NCI-H1417 (cell line): ENCODE data around the gene GPR179.

Experiments
- DNase-seq, 3 experiments: peaks; one replicate each; lab custom pipeline; 2025; lab: John Stamatoyannopoulos, UW

The GPR179 gene, protein sequence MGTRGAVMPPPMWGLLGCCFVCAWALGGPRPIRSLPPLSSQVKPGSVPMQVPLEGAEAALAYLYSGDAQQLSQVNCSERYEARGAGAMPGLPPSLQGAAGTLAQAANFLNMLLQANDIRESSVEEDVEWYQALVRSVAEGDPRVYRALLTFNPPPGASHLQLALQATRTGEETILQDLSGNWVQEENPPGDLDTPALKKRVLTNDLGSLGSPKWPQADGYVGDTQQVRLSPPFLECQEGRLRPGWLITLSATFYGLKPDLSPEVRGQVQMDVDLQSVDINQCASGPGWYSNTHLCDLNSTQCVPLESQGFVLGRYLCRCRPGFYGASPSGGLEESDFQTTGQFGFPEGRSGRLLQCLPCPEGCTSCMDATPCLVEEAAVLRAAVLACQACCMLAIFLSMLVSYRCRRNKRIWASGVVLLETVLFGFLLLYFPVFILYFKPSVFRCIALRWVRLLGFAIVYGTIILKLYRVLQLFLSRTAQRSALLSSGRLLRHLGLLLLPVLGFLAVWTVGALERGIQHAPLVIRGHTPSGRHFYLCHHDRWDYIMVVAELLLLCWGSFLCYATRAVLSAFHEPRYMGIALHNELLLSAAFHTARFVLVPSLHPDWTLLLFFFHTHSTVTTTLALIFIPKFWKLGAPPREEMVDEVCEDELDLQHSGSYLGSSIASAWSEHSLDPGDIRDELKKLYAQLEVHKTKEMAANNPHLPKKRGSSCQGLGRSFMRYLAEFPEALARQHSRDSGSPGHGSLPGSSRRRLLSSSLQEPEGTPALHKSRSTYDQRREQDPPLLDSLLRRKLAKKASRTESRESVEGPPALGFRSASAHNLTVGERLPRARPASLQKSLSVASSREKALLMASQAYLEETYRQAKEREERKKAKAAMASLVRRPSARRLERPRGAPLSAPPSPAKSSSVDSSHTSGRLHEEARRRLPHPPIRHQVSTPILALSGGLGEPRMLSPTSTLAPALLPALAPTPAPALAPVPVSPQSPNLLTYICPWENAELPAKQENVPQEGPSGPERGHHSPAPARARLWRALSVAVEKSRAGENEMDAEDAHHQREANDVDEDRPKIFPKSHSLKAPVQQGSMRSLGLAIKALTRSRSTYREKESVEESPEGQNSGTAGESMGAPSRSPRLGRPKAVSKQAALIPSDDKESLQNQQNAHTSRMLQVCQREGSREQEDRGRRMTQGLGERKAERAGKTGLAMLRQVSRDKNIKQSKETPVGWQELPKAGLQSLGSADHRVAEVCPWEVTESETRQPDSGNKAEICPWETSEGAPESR (N-terminal part only)

DNA sequence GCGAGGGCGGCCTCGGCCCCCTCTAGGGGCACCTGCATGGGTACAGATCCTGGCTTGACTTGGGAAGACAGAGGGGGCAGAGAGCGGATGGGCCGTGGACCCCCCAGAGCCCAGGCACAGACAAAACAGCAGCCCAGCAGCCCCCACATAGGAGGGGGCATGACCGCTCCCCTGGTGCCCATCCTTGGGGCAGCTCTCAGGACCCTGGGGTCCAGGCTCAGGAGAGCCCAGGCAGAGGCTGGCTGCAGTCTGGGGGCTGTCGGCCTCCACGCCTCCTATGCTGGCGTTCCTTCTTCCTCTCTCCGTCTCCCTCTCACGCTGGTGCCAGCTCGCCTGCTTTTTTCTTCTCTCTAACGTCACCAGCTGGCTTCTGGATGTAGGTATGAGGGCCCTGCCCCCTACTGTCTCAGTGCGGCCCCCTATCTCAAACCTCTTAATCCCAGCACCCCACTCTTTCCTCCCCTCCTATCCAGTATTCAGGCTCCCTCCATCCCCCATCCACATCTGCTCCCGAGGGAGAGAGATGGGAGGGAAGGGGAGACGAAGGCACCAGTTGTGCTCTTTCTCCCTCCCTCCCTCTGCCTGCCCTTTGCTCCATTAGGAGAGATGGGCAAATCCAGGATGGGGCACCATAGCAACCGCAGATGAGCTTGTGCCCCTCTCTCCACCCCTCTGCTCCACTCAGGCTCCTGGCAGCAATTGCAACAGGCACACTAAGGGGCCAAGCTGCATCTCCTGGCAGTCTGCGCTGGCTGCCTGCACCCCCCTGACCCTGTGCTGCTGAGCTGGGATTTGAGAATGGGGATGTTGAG is at the start of gene GPR179:
Gene GPR179 (minus strand): TSS at position 349 of the 812 bp plus-strand sequence. CDS start 167 bp downstream, at position 182.
- DNase-seq, result peak in 2 of 3 experiments; percentile 50 to 83

DNA sequence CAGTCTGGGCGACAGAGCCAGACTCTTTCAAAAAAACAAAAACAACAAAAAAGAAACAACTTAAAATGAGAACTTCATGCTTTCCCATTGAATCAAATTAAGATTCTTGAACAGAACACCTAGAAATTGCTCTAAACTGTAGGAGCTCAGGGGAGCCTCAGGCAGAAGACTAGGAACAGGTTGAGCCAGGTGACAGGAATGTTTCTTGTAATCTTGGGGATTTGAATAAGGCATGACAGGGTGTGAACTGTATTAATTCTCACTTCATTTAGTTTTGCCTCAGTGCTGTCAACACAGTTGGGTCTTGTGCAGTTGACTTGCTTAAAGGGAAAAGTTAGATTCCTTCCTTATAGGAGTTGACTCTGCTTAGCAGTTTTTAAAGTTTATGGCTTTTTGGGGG is 35.7 kb upstream of the GPR179 start:
- no peak for DNase-seq

DNA sequence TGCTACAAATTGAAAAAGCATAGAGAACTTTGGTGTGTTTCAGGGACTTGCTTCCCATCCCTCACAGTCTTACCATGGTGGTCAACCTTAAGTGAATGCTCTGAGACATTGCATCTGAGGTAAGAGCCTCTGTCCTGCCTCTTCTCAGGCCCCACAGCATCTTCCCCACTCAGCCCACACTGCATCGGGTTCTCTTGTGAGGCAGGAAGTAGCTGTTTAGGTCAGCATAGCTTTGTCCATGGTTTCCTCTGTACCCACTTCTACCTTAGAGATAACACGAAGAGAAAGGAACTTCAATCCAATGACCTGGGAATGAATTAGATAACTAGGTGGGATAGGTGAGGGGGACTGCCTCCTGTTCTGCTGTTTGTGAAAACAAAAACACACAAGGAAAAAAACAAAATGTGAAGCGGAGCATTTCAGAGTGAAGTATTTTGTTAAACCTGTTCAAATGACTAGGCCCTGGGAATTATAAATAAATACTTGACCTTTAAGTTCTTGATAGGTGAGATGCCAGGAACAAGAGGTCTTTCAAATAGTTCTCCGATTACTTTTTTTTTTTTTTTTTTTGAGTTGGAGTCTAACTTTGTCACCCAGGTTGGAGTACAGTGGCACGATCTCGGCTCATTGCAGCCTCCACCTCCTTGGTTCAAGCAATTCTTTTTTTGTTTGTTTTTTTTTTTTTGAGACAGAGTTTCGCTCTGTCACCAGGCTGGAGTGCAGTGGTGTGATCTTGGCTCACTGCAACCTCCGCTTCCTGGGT is 25.5 kb upstream of the GPR179 start:
- DNase-seq, result no peak

DNA sequence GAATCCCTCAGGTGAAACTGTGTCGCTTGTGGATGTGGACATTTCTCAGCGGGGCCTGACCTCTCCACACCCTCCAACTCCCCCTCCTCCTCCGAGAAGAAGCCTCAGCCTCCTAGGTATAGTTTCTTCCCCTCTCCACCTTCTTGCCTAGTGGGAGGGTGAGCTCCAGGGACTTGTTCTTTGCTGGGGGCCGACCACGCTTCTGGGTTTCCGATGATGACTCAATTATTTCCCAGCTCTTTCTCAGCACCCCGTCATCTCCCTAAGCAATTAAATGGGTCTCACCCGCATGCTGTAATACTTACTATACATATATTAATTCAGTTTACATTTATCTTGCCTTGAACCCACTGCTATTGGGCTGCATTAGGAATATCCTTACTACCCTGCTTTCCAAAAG is 21.0 kb upstream of the GPR179 start:
- no peak for DNase-seq

DNA sequence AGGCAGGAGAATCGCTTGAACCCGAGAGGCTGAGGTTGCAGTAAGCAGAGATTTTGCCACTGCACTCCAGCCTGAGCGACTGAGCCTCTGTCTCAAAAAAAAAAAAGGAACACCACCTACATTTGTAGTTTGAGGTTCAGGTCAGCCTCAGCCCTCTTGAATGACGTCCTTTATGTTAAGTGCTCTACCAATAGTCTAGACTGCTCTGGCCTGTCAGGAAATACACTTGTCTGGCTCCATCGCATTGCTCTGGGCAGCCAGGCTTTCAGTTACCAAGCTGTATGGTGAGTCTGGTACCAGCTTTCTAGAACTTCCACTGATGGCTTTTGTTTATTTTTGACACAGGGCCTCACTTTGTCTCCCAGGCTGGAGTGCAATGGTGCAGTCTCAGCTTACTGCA is 19.3 kb upstream of the GPR179 start:
- no peak for DNase-seq

DNA sequence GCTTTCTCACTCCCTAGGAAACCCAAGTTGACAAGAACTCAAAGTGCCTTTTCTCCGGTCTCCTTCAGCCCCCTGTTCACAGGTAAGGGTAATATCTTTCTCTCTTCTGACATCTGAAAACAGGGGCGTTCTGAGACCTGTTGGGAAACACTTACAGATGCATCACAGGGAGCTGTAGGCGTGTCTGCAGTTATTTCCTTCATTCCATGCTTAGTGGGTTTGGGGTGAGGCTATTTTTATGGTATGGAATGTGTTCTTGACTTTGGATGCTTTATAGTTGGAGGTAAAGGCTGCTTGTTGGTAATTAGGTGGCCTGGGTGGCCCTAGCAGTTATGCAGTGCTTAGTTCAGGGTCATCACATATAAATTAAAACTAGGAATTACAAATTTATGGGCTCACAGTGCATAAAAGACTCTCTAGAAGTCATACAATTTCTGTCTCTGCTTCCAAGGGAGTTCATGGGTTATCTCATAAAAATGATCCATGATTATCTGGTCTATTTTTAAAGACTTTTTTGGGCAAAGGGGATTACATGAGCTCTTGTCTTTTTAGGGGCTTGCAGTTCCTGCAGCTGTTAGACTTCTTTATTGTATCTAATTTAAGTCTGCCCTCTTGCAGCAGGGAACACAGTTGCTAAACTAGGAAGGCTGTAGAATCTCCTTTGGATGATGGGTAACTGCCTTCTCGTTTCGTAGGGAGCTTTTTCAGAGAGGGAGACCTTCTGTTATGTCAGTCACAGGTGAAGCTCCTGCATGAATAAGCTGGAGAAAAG is 18.1 kb upstream of the GPR179 start:
- DNase-seq, result no peak

DNA sequence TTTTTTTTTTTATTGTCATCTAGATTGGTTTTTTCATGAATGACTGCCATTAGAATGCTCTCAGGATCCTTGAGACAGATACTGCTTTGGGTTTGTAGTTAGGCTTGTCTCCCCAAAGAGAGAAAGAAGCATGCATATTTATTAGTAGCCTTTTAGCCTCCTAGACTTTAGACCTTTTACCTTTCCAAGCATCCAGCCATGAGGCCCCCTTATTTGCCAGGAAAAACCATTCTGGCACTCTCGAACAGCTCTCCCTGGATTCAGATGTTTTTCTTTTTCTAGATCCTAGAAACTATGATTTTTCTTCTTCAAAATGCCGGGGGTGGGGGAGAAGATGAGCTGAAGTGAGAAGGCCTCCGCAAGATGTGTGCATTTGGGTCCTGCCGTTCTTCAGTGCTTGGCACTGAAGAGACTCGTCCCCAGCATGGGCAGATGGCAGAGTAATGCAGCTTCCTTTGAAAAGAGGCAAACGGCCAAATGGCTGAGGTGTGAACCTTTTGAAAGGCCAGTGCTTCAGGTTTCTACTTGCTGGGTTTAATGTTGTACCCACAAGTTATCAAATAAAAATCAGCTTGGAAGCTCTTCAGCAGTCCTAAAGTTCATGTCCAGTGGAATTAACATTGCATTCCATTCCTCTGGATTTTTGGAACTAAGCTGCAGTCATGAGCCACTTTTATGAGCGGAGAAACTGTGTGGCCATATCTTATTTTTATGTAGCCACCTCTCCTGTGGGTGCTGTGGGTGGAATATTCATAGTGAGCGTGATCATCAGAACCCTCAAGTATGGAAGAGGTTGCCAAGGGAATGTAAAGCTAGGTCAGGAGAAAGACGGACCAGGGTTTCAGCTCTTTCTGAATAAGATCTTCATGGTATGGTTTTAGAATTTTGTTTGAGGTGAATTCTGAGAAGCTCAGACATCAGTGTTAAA is 15.1 kb upstream of the GPR179 start:
- DNase-seq, result no peak

DNA sequence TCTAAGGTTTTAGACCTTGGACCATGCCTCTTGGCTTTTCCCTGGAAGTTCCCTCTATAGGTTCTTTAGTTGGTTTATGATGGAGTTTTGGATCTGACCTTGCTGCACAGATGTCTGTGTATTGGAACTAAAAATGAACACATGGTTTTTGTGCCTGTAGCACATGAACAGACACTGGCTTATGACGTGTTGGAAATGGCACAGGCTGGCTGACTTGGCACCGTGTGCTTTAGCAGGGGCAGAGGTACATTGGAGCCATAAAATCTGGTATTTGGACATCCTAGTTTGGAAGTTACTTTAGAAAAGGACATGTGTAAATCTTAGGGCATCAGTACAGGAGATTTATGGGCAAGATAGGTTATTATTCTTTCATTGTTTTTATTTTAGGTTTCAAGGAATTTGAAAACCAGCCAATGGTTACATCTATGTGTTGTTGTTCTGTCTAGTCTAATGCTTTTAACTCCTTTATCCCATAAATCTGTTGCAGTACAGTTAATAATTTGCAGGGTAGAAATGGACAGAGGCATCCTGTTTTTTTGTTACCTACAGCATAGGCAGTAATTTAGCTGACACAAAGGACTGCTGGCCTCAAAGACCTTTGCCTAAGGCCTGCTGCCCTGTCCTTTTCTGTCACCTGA is 13.8 kb upstream of the GPR179 start:
- DNase-seq, result no peak

DNA sequence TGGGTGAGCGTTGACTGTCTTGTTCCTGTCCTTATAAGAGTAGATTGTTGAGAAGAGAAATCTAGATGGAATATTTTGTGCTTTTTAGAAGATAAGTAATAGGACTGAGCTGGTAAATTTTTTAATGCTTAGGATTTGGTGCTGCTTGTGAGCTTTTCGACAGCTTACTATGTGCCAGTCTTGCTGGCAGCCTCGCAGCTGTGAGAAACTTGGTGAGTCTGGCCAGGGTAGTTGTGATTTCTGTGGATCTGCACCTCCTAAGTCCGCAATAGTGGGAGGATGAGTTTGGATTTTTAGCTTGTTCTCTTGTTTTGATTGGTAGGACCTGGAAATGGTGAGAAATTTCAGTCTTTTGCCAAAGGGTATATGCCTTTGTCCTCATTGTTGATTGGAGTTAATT is 11.5 kb upstream of the GPR179 start:
- peak in 1 of 3 experiments; percentile 60 for DNase-seq

DNA sequence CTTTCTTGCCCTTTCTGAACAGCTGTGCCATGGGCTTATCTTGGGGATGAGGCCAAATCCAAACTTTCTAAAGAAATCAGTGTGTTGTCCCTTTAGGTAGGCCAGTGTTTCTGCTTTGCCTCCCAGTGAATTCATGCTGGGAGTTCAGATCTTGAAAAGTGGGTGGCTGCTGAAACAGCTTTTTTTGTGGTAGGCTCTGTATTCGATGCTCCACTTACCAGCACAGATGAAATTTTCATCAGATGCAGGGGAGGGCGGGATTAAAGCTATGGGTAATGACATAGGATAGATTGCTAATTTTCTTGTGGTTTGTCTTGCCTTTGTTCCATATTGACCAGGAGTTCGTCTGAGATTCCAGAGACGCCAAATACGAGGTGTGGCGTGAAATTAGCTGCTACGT is 10.7 kb upstream of the GPR179 start:
- DNase-seq, result no peak

DNA sequence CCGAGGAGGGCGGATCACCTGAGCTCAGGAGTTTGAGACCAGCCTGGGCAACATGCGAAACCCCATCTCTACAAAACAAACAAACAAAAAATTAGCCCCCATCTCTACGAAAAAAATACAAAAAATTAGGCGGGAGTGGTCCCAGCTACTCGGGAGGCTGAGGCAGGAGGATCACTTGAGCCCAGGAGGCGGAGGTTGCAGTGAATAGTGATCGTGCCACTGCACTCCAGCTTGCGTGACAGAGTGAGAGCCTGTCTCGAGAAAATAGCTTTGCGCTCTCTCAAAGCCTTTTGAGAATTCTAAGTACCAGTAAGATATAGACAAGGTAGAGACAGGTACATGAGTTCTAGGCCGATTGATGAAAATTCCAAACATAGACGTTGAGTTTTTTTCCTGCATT is 9.9 kb upstream of the GPR179 start:
- no peak for DNase-seq

DNA sequence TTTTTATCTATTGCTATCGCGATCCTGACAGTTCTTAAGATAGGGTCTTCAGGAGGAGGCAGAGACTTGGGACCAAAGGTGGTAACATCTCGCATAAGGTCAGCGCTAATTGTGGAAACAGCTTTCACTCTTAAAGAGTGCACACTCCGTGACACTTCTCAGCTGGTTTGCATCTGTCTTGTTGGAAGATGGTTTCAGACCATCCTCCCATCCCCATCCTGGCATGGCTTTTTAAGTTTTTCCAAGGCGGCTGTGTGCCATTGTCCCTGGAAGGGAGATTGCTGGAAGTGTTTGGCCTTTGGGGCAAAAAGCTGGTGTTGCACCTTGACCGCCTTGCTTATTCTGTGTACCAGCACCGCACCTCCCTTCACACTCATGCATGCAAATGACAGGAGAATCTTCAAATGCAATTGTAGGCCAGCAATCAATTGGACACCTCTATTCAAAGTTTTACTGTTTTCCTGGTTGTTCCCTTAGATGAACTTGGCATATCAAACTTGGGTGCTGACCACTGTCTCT is 9.4 kb upstream of the GPR179 start:
- peak in 1 of 3 experiments; percentile 55 for DNase-seq

DNA sequence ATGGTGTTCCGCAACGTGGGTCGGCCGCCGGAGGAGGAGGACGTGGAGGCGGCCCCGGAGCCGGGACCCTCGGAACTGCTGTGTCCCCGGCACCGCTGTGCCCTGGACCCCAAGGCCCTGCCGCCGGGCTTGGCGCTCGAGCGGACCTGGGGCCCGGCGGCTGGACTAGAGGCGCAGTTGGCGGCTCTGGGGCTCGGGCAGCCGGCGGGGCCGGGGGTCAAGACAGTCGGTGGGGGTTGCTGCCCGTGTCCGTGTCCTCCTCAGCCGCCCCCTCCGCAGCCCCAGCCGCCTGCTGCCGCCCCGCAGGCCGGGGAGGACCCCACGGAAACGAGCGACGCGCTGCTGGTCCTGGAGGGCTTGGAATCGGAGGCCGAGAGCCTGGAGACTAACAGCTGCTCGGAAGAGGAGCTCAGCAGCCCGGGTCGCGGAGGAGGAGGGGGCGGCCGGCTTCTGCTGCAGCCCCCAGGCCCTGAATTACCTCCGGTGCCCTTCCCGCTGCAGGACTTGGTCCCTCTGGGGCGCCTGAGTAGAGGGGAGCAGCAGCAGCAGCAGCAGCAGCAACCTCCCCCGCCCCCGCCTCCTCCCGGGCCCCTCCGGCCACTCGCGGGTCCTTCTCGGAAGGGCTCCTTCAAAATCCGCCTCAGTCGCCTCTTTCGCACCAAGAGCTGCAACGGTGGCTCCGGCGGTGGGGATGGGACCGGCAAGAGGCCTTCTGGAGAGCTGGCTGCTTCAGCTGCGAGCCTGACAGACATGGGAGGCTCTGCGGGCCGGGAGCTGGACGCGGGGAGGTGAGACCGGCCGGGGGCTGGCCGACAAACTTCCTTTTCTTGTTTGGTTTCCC is 8.7 kb upstream of the GPR179 start:
- DNase-seq, result peak in 2 of 3 experiments; percentile 47 to 56

DNA sequence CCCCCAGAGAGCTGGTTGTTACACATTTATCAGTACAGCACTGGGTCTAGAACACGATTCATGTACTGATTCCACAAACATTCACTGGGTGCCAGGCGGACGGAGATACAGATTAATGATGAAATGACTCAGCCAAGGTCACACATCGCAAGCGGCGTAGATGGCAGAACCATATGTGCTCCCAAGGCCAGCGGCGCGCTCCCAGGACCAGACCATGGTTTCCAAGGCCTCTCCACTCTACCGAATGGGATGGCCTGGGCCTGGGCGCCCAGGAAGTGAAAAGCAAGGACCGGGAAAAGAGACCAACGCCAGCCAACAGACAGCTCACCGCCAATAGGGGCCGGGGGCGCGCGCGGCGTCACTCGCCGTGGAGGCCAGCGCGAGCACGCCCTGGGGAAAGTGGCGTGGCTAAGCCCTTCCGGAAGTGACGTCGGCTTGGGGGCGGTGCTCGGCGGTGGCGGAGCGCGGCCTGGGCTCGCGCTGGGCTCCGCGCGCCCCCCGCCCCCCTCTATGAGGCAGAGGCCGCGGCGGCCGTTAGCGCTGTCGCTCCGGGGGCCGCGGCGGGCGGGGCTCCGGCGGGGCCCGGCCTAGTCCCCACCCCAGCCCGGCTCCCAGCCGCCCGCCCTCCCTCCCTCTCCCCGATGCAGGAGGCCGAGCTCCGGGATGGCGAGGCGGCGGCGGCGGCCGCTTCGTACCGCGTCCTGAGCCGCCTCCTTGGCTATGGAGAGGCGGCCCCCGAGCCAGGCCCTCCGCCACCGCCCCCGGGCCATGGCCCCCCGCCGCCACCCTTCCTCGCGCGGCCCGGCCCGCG is 7.9 kb upstream of the GPR179 start, which contains the start of gene SOCS7:
Gene SOCS7 (plus strand): TSS at position 433 of the 811 bp plus-strand sequence. CDS start 209 bp downstream, at position 642.
- DNase-seq, result peak; percentile 95 to 97 (median 96)

DNA sequence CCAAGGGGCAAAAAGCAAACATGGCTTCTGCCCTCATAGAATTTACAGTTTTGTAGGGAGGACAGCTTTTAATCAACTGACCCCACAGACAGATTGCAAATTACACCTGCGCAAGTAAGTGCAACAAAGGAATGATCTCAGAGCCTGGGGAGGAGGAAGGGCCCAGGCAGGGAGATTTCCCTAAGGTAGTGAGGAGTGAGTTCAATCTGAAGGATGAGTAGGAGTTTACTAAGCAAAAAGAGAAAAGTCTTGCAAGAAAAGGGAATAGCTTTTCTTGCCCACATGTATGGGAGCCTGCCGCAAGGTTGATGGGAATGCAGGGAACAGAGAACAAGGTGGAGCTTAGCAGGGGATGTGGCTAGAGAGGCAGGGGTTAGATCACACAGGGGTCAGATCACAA is 6.3 kb upstream of the GPR179 start:
- DNase-seq, result no peak
